ENCODE results near the gene CALN1. TPM values are rescaled to one million over a fixed set of nuclear protein-coding genes. Genes with fewer than 3 reads are reported as not detected.

CALN1 gene
- polyA plus RNA-seq, 1 donor (not counting 4 experiments of a cell fraction or from before 2014, with no cell fraction given) = not detected

DNA sequence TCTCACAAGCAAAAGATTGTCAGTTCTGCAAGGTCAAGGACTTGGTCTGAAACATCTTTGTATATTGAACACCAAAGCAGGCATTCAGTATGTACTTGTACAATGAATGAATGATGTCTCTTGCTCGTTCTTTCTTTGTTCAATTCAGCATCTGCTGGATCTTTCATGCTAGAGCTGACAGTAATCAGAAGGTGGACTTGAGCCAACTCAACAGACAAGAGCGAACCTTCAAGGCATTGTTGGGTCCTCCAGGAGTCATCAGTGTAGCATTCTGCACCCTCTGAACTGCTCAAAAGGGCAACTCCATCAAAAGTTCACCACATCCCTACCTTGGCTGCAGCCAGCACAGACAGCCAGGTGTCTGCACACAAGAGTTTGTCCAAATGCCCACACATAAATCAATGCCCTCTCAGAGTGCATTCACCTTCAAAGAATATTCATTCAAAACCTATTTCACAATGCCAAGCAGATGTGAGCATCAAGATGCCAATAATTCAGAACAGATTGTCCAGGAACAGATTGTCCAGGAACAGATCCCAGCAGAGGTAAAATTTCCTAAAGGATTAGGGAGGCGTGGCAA, 386.7 kb downstream of the CALN1 start:
- no peaks in the 10 kb centered on the region for H3K36me3 ChIP-seq (ENCODE audit: control insufficient read depth in 2 of 2, extremely low read depth in 1 of 2, insufficient read depth in 2 of 2, low read length in 2 of 2)
- no peak overlapping the region for H2AFZ ChIP-seq (ENCODE audit: control insufficient read depth, low read length)
- H4K20me1 ChIP-seq (ENCODE audit: control insufficient read depth, extremely low read depth, insufficient read depth, low read length) = no peaks in the 10 kb centered on the region
- TF ChIP-seq, protein P1, sequence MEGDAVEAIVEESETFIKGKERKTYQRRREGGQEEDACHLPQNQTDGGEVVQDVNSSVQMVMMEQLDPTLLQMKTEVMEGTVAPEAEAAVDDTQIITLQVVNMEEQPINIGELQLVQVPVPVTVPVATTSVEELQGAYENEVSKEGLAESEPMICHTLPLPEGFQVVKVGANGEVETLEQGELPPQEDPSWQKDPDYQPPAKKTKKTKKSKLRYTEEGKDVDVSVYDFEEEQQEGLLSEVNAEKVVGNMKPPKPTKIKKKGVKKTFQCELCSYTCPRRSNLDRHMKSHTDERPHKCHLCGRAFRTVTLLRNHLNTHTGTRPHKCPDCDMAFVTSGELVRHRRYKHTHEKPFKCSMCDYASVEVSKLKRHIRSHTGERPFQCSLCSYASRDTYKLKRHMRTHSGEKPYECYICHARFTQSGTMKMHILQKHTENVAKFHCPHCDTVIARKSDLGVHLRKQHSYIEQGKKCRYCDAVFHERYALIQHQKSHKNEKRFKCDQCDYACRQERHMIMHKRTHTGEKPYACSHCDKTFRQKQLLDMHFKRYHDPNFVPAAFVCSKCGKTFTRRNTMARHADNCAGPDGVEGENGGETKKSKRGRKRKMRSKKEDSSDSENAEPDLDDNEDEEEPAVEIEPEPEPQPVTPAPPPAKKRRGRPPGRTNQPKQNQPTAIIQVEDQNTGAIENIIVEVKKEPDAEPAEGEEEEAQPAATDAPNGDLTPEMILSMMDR (optimal IDR thresholded peaks at IDR 0.05 in 1 of 3, IDR thresholded peaks at IDR 0.05 in 1 of 3, conservative IDR thresholded peaks at IDR 0.05 in 1 of 3; ENCODE audit: extremely low read depth in 1 of 3, insufficient read depth in 2 of 3, low read length in 3 of 3) = no peak
- no peak for TF ChIP-seq EZH2 (IDR thresholded peaks at IDR 0.05; ENCODE audit: low read length)
- no peaks in the 10 kb centered on the region for H3K9me1 ChIP-seq (ENCODE audit: control insufficient read depth, extremely low read depth, insufficient read depth, low read length)
- H3K4me2 ChIP-seq (ENCODE audit: control insufficient read depth, extremely low read depth, insufficient read depth, low read depth, low read length) = no peak overlapping the region
- no peak for FAIRE-seq
- no peak overlapping the region for H3K27ac ChIP-seq (ENCODE audit: control insufficient read depth, insufficient read depth, low read length)
- H3K79me2 ChIP-seq (ENCODE audit: control insufficient read depth, insufficient read depth, low read length) = no peaks in the 10 kb centered on the region
- H3K9ac ChIP-seq (ENCODE audit: control insufficient read depth, extremely low read depth, insufficient read depth, low read length) = no peak overlapping the region
- no peaks in the 10 kb centered on the region for H3K9me3 ChIP-seq (ENCODE audit: control insufficient read depth, low read depth, low read length)
- no peaks in the 10 kb centered on the region for H3K4me1 ChIP-seq (ENCODE audit: control insufficient read depth, extremely low read depth, insufficient read depth, low read length)
- dilution Hi-C loops (cut with MboI; ENCODE audit: extremely low pct_ligation_motif_present, low sequenced_read_pairs) = no loop called here
- H3K27me3 ChIP-seq (ENCODE audit: control insufficient read depth, extremely low read depth, insufficient read depth, low read length) = no peaks in the 10 kb centered on the region
- DNase-seq (ENCODE audit: low read depth, low spot score) = no peak
- H3K4me3 ChIP-seq (ENCODE audit: control insufficient read depth in 2 of 3, extremely low read depth in 1 of 3, insufficient read depth in 2 of 3, low read depth in 1 of 3, low read length in 3 of 3) = no peak overlapping the region

DNA sequence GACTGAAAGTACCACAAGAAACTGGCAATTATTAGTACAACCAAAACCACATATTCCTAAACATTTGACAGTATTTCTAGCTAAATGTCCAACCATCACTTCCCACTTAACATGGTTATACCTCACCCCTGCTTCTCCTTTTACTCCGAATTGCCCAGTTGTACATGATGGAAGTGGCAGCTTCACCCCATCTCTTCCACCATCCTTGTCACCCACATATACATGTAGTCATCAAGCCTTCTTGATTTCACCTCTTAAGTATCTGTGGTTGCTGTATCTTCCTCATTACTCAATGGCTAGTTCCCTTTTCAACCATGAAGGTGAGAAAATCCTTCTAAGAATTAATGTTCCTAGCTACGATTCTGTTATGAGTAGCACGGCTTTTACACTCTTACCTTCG, 388.2 kb downstream of the CALN1 start:
- Histone ChIP-seq H4K20me1 (ENCODE audit: control insufficient read depth, extremely low read depth, insufficient read depth, low read length) (no peaks in the 10 kb centered on the region), H3K27ac (ENCODE audit: control insufficient read depth, insufficient read depth, low read length) (no peak overlapping the region), H3K9ac (ENCODE audit: control insufficient read depth, extremely low read depth, insufficient read depth, low read length) (no peak overlapping the region), H2AFZ (ENCODE audit: control insufficient read depth, low read length) (no peak overlapping the region), H3K9me3 (ENCODE audit: control insufficient read depth, low read depth, low read length) (no peaks in the 10 kb centered on the region), H3K4me1 (ENCODE audit: control insufficient read depth, extremely low read depth, insufficient read depth, low read length) (no peaks in the 10 kb centered on the region), H3K79me2 (ENCODE audit: control insufficient read depth, insufficient read depth, low read length) (no peaks in the 10 kb centered on the region), H3K27me3 (ENCODE audit: control insufficient read depth, extremely low read depth, insufficient read depth, low read length) (no peaks in the 10 kb centered on the region), H3K4me3 (ENCODE audit: control insufficient read depth in 2 of 3, extremely low read depth in 1 of 3, insufficient read depth in 2 of 3, low read depth in 1 of 3, low read length in 3 of 3) (no peak overlapping the region), H3K36me3 (ENCODE audit: control insufficient read depth in 2 of 2, extremely low read depth in 1 of 2, insufficient read depth in 2 of 2, low read length in 2 of 2) (no peaks in the 10 kb centered on the region), H3K9me1 (ENCODE audit: control insufficient read depth, extremely low read depth, insufficient read depth, low read length) (no peaks in the 10 kb centered on the region), H3K4me2 (ENCODE audit: control insufficient read depth, extremely low read depth, insufficient read depth, low read depth, low read length) (no peak overlapping the region)
- no peak for DNase-seq (ENCODE audit: low read depth, low spot score)
- no peak for TF ChIP-seq EZH2 (IDR thresholded peaks at IDR 0.05; ENCODE audit: low read length)
- TF ChIP-seq, protein P1 (optimal IDR thresholded peaks at IDR 0.05 in 1 of 3, IDR thresholded peaks at IDR 0.05 in 1 of 3, conservative IDR thresholded peaks at IDR 0.05 in 1 of 3; ENCODE audit: extremely low read depth in 1 of 3, insufficient read depth in 2 of 3, low read length in 3 of 3) = no peak
- no peak for FAIRE-seq
- dilution Hi-C loops (cut with MboI; ENCODE audit: extremely low pct_ligation_motif_present, low sequenced_read_pairs) = no loop called here
